Lung (tissue), 12 donors: ENCODE data around the gene PAPPA2. TPM values are rescaled to one million over a fixed set of nuclear protein-coding genes. Genes with fewer than 3 reads are reported as not detected.

Experiments used
- ATAC-seq: fragments of 200-7000 bp; cut with Tn5 transposase; one replicate; pipeline ENCODE4 v1.9.1; 2020; ENCODE audit warnings: moderate number of reproducible peaks; ENCODE audit not compliant: insufficient read depth, low FRiP score
- DNase-seq, 3 donors: peaks; one replicate each; pipeline ENCODE4 v3.0.0-alpha.2; 2013 to 2017
- H3K27ac ChIP-seq, 2 donors: one replicate each; pipeline ENCODE4 v1.5.1; 2013; ENCODE audit warnings: mild to moderate bottlenecking in 2 of 2, moderate library complexity in 2 of 2, control low read depth in 1 of 2, inconsistent platforms in 1 of 2, low read depth in 1 of 2, low read length in 1 of 2
- H3K27me3 ChIP-seq, 3 donors: one replicate each; pipeline ENCODE4 v1.5.1; 2013; ENCODE audit warnings: low read length in 2 of 3; ENCODE audit not compliant: control insufficient read depth in 3 of 3, insufficient read depth in 3 of 3
- H3K36me3 ChIP-seq, 4 donors: one replicate each; pipeline ENCODE4 v1.5.1; 2013; ENCODE audit warnings: low read length in 4 of 4, mild to moderate bottlenecking in 1 of 4, moderate library complexity in 1 of 4; ENCODE audit not compliant: control insufficient read depth in 4 of 4, insufficient read depth in 4 of 4
- H3K4me1 ChIP-seq, 5 donors: one replicate each; pipeline ENCODE4 v1.5.1; 2013; ENCODE audit warnings: low read length in 5 of 5, mild to moderate bottlenecking in 2 of 5, moderate library complexity in 1 of 5; ENCODE audit not compliant: control insufficient read depth in 5 of 5, insufficient read depth in 5 of 5
- H3K4me3 ChIP-seq: one replicate; pipeline ENCODE4 v1.5.1; 2013; ENCODE audit warnings: mild to moderate bottlenecking, control low read depth, moderate library complexity
- H3K9ac ChIP-seq, 2 donors: one replicate each; pipeline ENCODE4 v1.5.1; 2013; ENCODE audit warnings: low read length in 2 of 2, control low read depth in 1 of 2; ENCODE audit not compliant: insufficient read depth in 1 of 2
- H3K9me3 ChIP-seq, 4 donors: one replicate each; pipeline ENCODE4 v1.5.1; 2013; ENCODE audit warnings: low read length in 3 of 4, mild to moderate bottlenecking in 1 of 4, moderate library complexity in 1 of 4; ENCODE audit not compliant: control insufficient read depth in 4 of 4, insufficient read depth in 3 of 4
- CTCF ChIP-seq: IDR thresholded peaks from 2 replicates; pipeline ENCODE4 v1.5.1; 2012; ENCODE audit warnings: mild to moderate bottlenecking; ENCODE audit errors: control extremely low read depth, extremely low read depth
- WGBS, 2 donors: extraction: QIAGEN DNeasy Blood & Tissue Kit; methylation state at CpG; one replicate each; pipeline ENCODE4 v1.1.7; 2013; 5-methylcytosine and 5-hydroxymethylcytosine counted together
- polyA plus RNA-seq, 2 donors: library from polyadenylated mRNA; stranded (reverse); fragments of 200-250 nt; gene quantifications; one replicate each; pipeline ENCODE4 v1.2.1, GENCODE V29; 2013
- total RNA-seq, 2 donors: library from RNA; depleted of rRNA in 1 of 2; stranded (reverse); fragments of >200 nt in 1 of 2; gene quantifications; one replicate each; pipeline ENCODE4 v1.2.1, GENCODE V29; 2014 to 2021
- donor health status: control.
- donor health status: control.
- donor health status: Bipolar disorder and iron deficiency.
- donor health status: healthy.
- donor health status: DM: yes; HTN: yes; CAD: no.

PAPPA2 gene
- total and polyA plus RNA-seq, 4 donors = 0.02 to 0.55 (median 0.32) TPM

- Histone ChIP-seq H3K36me3 (no peaks in the 10 kb centered on the region), H3K9me3 (no peaks in the 10 kb centered on the region), H3K27me3 (no peaks in the 10 kb centered on the region), H3K4me1 (peaks cover 0 to 2% (median 0%) of the 10 kb centered on the region in 5 donors), H3K4me3 (no peak overlapping the region), H3K9ac (no peak overlapping the region), H3K27ac (no peak overlapping the region)
- TF ChIP-seq CTCF = no peak
- DNase-seq (peak in 1 of 3 donors; percentile 31), ATAC-seq (peak; percentile 31)
- 60 to 68% methylated on average over 1 of the region's 1 CpG for WGBS, 2 donors
Observed at GRCh38 chr1:176605176-176605575, 142.2 kb downstream of the PAPPA2 start.

GRCh38 chr1:176609556-176610408 lies 146.8 kb downstream of the PAPPA2 start:
- TF ChIP-seq CTCF = no peak
- no peak overlapping the region for H3K4me3 ChIP-seq
- ATAC-seq = no peak
- no peaks in the 10 kb centered on the region for H3K36me3 ChIP-seq
- no peaks in the 10 kb centered on the region for H3K27me3 ChIP-seq
- no peak for DNase-seq
- H3K9ac ChIP-seq = no peak overlapping the region
- no peaks in the 10 kb centered on the region for H3K9me3 ChIP-seq
- 72 to 78% methylated on average over 3 of the region's 3 CpGs for WGBS, 2 donors
- H3K4me1 ChIP-seq = no peaks in the 10 kb centered on the region
- H3K27ac ChIP-seq = no peak overlapping the region

GRCh38 chr1:176612791-176613190 lies 149.8 kb downstream of the PAPPA2 start:
- Histone ChIP-seq H3K9ac (no peak overlapping the region), H3K27me3 (no peaks in the 10 kb centered on the region), H3K9me3 (no peaks in the 10 kb centered on the region), H3K4me3 (no peak overlapping the region), H3K4me1 (no peaks in the 10 kb centered on the region), H3K27ac (no peak overlapping the region), H3K36me3 (no peaks in the 10 kb centered on the region)
- ATAC-seq = no peak
- no peak for DNase-seq
- no peak for TF ChIP-seq CTCF
- 67 to 75% methylated on average over 4 of the region's 4 CpGs for WGBS, 2 donors
